C1 segment of cervical spinal cord (tissue), 14 donors: ENCODE measurements around the gene PODNL1.

ENCODE experiments used
- DNase-seq, 14 donors: peaks; one replicate each; lab custom pipeline; 2025; lab: John Stamatoyannopoulos, UW

PODNL1 gene

DNA sequence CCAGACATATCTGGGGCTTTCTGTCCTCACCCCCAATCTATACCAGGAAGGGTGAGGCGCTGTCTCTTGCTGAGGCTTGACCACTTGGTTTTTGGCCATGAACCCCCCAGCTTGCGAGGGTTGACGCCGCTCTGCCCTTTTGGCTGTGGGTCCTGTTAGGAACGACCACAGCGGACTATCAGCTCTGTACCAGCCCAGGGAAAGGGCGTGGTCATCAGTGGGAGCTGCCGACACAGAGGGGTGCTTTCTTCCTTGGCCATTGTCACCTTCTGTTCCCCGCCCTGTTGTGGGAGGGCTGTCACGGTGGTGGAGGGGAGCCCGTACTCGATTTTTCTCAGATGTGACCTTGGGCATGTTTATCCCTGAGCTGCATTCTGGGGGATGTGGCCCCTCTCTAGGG is 19.8 kb upstream of the PODNL1 start:
- no peak for DNase-seq

DNA sequence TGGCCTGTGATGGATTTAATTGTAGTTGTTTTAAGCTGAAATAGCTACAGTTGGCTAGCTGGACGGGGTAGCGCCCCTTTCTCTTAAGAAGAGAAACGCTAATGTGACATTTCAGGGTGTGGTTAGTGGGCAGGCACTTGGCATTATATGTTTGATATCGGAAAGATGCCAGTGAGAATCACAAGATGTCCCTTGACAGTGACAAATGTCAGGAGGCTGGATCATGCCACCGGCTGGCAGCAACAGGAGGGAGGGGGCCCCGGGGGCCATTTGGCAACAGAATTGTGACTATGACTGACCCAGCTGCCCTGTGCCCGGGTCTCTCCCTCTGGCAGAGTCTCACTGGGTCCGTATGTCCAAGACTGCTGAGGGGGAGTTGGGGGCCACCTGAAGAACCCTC is 18.8 kb upstream of the PODNL1 start:
- peak in 1 of 14 donors; percentile 16 for DNase-seq

DNA sequence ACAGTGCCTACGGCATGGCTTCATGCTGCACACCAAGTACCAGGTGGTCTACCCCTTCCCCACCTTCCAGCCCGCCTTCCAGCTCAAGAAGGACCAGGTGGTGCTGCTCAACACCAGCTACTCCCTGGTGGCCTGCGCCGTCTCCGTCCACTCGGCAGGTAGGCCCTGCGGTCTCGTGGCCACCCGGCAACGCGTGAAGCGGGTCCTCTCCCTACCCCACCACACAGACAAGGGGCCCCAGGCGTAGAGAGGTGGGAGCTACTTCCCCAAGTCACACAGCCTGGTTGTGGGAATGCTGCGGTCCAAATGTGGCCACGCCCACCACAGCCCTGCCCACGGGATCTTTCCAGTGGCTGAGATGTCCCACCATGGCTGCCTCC is 18.1 kb upstream of the PODNL1 start:
- DNase-seq, result no peak

DNA sequence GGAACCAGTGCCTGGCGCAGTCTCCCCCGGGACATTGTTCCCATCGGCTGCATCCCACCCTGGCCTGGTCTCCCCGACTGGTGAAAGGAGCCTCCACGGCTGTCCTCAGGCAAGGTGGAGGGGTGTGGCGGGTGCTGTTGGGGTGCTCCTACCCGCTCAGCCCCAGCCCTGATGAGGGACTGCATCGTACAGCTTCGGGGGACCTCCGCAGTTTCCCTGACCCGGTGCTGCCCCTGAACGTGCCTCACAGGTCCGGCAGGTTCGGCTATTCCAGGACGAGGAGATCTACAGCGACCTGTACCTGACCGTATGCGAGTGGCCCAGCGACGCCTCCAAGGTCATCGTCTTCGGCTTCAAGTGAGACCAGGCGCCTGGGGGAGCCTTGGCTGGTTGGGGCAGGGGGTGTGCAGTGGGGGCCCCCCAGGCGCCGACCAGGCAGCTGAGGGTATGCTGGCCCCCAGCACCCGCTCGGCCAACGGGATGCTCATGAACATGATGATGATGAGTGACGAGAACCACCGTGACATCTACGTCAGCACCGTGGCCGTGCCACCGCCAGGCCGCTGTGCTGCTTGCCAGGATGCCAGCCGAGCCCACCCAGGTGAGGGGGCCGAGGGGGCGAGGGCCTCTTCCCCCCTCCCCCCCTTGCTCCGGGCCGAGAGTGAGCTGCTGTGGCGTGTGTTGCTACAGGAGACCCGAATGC is 17.6 kb upstream of the PODNL1 start:
- no peak for DNase-seq

DNA sequence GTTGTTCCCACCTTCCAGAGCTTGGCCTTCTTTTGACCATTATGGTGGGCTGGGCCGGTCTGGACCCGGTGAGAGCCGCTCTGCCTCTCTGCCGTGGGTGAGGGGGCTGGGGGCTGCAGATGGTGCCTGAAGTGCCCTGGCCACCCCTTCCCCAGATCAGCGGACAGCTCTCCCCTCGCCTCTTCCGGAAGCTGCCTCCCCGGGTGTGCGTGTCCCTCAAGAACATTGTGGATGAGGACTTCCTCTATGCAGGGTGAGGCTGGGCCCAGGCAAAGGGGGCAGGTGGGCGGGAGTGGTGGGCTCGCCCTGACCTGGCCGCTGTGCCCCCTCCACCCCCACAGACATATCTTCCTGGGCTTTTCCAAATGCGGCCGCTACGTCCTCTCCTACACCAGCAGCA is 16.0 kb upstream of the PODNL1 start:
- DNase-seq, result no peak

DNA sequence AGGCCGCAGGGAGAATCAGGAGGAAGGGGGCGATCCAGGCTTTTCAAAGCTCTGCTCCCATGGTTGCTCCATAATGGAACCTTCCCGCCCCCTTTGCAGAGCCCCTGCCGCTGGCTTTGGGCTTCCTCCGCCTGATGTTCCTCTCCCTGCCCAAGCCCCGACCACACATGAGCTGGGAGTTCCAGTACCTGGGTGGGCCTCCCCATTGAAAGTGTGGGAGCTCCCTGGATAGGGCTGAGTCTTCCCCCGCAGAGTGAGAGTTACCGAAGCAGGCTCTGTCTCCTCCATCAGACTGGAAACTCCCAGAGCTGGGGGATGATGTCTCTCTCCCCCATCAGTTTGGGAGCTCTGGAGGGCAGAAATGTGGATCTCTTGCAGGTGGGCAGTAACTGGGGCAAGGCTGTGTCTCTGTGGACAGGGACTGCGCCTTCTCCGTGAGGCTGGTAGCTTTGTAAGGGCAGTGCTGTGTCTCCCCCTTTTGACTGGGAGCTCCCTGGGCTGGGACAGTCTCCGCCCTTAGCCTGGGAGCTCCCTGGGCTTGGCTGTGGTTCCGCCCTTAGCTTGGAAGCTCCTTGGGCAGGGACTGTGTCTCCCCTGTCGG is 14.8 kb upstream of the PODNL1 start:
- DNase-seq, result peak in 3 of 14 donors; percentile 6 to 41 (median 34)

DNA sequence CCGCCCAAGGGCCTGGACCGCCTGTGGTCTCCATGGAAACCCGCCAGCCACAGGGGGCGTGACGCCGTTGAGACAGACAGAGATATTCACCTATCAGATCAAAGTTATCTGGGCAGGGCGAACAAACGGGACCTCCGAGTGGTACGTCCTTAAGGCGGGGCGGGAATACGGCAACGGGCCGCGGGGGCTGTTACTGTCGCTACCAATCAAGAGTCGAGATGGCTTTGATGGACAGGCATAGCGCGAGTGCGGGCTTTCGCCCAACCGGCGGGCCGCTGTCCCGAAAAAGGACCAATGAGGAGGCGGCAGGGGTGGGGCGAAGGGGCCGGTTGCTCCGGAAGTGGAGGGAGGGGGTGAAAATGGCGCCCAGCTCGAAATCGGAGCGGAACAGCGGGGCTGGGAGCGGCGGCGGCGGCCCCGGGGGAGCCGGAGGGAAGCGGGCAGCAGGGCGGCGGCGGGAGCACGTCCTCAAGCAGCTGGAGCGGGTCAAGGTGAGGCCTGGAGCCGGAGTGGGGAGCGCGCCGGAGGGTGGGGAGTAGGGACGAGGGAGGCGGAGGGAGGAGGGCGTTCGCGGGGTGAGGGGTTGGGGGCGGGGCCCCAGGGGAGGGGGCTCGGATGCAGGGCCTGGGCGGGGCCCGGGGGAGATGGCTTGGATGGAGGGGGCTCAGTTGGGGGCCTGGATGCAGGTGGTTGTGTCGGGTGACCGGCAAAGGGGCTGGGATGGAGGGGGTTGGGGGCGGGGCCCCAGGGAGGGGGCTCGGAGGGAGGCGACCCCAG is 14.1 kb upstream of the PODNL1 start, which contains the start of gene DCAF15:
TSS of gene DCAF15 (plus strand) at position 356 of the 777 bp plus-strand sequence. CDS start at position 360, 4 bp downstream.
- peak; percentile 75 to 99 (median 98) for DNase-seq

DNA sequence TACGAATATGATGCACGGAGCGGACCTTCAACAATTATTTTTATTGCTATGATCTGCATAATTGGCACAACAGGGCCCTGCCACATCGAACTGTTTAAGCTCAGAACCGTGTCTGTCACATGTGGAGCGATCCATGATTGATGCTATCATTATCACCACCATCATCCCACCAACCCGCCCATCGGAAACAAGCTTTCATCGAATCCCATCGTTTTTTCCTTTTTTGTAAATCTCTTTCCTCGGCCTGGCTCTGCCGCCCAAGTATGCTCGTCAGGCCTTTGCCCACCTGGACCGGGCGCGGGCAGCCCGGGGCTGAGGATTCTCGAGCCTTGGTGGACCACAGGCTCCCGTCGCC is 13.6 kb upstream of the PODNL1 start:
- no peak for DNase-seq

DNA sequence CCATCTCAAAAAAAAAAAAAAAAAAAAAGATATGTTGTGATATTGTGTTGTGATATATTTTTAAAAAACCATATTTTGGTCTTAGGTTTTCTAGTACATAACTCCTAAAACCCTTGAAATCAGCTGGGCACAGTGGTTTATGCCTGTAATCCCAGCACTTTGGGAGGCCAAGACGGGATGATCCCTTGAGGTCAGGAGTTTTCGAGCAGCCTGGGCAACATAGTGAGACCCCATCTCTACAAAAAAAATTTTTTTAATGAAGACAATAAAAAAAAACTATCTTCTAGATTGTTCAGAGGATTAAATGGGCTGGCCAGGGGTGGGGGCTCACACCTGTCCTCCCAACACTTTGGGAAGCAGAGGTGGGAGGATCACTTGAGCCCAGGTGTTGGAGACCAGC is 12.8 kb upstream of the PODNL1 start:
- no peak for DNase-seq

DNA sequence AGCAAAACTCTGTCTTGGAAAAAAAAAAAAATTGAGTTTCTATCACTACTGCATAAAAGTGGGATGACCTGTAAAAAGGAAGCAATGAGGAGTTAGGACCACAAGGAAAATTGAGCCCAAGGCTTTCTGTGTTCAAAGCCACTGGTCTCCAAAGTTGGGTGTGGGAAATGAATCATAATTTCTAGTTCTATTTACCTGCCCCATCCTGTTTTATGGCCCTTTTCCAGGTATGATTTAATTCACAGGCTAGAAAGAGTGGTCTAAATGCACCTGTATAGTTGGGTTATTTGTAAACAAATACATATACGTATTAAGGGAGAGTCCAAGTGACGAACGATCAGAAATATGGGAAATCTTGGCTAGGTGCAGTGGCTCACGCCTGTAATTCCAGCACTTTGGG is 8.2 kb upstream of the PODNL1 start:
- DNase-seq, result no peak

DNA sequence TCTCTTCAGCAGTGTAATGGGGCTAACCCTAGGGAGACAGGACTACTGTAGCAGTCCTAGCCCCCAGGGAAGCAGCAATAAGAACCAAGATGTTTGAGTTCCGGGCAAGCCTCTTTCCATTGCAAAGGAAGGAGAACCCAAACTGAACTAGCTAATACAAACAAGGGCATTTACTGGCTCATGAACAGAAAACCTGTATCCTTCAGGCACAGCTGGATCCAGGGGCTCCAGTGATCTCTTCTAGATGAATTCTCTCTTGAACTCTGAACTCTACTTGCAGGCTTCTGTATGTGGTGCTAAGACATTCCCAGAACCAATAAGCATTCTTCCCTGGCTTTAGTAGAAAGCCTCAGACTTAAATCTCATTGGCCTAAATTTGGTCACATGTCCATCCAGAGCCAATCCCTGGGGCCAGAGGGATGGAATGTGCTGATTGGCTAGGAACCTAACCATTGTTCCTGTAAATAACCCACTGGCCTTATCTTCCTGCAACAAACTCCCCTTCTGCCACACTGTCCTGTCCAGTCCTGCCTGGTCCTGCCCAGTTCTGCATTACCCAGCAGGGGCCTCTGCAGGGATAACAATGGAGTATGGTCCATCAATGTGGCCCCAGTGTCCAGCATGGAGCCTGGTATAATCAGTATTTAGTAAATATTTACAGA is 3.9 kb upstream of the PODNL1 start:
- DNase-seq, result no peak

DNA sequence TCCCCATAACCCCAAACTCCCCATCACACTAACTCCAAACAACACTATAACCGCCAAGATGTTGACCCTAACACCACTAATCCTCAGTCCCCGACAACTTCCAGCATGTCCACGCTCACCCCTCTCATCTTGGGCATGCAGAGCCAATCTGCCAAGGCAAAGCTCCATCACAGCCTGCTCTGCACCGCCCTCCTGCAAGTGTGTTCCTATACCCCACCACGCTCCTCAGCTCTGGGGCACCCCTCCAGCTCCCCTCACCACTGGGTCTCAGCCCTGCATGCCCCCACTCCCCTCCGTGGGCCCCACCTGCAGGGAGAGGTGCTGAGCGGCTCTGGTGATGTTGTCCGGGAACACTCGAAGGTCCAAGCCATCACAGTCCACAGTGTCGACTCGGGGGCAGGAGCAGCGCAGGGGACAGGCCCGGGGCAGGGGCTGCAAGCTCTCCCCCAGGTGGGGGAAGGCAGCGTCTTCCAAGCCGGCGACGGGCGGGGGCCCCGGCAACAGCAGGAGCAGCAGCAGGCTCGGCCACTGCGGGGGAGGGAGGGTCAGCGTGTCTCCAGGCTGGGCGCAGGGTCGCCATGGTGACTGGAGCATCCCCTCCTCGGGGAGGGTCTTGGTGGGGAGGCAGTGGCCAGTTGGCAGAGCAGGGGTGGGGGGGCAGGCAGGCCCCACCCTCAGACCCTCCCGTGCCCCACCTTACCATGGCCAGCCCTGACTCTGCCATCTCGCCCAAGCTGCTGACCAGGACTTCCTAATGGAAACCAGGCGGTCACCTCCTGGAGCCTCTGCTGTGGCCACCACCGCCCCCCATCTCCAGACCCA is 527 bp downstream of the PODNL1 start:
- DNase-seq, result peak in 1 of 14 donors; percentile 63

DNA sequence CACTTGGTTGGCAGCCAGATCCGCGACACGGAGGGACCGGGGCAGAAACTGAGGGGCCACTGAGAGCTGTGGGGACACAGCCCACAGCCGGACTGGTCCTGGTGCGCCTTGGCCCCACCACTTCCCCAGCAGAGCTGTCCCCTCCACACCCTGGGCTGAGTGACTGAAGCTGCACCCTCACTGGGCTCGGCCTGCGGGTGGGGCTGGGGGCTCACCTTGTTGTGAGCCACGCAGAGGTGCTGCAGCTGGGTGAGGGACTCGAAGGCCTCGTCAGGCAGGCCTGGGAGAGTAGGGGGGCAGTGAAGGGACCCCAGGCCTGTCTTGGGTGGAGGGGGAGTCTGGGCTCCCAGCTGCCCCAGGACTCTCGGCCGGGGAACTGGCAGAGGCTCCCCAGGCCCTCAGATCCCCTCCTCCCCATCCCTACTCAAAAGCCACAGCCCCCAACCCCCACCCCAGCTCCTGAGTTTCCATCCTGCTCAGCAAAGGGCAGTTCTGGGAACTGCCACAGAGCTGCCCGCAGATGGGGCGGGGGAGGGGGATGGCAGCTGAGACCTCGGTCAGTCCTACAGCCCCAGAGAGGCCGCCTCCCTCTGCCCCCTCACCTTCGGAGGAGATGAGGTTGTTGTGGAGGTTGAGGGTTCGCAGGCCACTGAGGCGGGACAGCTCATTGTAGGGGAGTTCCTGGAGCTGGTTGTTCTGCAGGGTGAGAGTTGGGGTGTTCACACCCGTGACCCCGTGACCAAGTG is 2.3 kb downstream of the PODNL1 start:
- DNase-seq, result no peak

DNA sequence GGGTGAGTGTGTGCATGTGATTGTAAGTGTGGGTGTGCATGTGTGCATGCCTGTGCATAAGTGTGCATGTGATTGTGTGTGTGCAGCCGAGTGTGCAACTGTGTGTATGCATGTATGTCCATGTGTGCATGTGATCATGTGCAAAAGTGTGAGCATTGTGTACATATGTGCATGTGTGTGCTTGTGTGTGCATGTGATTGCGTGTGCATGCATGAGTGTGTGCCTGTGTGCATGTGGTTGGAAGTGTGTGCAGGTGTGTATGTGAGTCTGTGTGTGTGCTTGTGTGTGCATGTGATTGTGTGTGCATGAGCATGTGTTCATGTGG is 3.5 kb downstream of the PODNL1 start:
- no peak for DNase-seq

DNA sequence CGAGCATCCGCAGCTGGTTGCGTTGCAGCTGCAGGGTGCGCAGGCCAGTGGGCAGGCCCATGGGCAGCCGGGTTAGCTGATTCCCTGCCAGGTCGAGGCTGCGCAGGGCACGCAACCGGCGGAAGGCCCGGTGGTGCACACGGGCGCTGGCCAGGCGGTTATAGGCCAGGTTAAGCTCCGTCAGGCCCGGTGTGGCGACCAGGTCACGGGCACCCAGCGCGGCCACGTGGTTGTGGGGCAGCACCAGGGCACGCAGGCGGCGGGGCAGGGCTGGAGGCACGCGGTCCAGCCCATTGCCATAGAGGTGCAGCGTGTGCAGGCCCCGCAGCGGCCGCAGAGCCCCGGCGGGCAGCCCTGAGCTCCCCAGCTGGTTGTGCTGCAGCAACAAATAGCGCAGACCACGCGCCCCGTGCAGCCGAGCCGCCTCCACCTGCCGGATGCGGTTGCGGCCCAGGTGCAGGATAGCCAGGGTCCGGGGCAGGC is 5.3 kb downstream of the PODNL1 start:
- DNase-seq, result no peak

DNA sequence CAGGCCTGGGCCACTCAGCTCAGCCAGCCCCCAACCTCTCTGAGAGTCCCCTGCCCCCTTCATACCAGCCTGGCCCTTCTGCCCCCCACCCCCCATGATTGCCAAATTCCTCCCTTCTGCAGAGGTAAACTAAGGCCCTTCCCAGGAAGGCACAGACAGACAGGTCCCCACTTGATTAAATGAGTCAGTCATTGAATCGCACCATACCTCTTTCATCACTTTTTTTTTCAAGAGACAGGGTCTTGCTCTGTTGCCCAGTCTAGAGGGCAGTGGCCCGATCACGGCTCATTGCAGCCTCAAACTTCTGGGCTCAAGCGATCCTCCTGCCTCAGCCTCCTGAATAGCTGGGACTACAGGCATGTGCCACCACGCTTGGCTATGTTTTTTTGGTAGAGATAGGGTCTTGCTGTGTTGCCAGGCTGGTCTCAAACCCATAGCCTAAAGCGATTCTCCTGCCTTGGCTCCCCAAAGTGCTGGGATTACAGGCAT is 6.0 kb downstream of the PODNL1 start:
- no peak for DNase-seq

DNA sequence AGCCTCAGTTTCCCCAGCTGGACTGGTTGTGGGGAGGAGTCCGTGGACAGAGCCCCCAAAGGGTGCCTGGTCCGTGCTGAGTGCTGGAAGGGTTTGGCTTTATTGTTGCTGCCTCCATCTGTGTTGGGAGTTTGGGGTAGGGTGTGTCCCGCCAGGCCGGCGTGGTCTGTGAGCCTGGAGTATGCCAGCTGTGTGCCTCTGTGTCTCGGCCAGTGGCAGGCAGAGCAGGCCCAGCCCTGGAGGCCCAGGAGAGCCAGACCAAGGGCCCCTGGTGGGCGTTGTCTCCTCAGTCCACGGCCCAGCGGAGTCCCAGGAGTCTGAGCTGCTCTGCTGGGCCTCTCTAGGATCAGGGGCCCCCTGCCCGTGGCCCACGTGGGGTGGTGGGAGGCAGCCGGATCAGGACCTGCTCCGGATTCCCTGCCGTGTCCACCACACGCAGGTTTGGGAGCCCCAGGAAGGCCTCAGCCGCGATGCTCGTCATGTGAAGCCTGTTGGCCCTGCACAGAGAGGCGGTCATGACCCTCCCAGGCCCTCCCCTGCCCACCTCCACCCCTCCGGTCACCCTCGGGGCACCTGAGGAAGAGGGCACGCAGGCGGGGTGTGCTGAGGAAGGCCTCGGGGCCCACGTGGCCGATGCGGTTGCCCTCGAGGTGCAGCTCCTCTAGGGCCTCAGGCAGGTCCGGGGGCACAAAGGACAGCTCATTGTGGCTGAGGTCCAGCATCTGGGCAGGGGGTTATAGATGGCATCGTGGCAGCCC is 6.6 kb downstream of the PODNL1 start:
- no peak for DNase-seq

DNA sequence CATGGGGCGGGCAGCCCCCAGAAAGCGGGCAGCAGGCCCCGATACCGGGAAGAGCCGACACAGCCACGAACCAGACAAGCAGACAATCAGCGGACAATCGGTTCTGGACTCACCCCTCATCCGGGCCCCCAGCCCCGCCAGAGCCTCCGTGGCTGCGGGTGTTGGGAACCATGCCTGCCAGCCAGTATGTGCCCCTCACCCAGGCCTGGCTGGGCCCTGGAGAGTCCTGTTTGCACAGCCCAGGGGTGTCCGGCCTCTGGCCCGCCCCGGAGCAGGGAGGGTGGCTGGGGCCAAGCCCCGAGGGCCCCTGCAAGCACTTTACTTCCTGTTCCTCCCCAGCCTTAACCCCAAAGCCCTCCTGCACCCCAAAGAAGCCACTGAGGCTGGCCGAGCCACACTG is 7.8 kb downstream of the PODNL1 start:
- DNase-seq, result no peak

DNA sequence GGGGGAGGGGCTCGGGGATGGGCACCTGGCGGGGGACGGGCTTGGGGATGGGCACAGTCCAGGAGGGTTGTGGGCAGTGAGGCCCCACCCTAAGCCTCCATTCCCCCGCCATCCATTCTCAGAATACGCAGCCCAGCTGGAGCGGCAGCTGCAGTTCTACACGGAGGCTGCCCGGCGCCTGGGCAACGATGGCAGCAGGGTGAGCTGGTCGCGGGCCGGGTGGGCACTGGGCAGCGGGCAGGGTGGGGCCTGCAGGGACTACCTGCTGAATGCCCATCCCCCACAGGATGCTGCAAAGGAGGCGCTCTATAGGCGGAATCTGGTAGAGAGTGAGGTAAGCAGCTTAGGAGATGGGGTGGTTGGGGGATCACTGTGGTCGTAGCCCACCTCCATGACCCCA is 8.3 kb downstream of the PODNL1 start:
- DNase-seq, result no peak

DNA sequence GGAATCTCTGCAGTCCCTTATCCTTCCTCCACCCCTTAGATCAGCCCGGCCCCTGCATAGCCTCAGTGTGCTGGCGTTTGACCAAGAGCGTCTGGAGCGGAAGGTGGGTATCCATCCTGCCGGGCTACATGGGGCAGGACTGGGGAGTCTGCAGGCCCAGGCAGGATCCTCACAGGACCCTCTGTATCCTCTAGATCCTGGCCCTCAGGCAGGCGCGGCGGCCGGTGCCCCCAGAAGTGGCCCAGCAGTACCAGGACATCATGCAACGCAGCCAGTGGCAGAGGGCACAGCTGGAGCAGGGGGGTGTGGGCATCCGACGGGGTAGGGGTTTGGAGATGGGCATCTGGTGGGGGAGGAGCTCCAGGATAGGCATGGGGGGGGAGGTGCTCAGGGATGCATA is 8.9 kb downstream of the PODNL1 start:
- DNase-seq, result no peak
